Measurements from ENCODE around the gene MAD1L1.

Gene MAD1L1

DNA sequence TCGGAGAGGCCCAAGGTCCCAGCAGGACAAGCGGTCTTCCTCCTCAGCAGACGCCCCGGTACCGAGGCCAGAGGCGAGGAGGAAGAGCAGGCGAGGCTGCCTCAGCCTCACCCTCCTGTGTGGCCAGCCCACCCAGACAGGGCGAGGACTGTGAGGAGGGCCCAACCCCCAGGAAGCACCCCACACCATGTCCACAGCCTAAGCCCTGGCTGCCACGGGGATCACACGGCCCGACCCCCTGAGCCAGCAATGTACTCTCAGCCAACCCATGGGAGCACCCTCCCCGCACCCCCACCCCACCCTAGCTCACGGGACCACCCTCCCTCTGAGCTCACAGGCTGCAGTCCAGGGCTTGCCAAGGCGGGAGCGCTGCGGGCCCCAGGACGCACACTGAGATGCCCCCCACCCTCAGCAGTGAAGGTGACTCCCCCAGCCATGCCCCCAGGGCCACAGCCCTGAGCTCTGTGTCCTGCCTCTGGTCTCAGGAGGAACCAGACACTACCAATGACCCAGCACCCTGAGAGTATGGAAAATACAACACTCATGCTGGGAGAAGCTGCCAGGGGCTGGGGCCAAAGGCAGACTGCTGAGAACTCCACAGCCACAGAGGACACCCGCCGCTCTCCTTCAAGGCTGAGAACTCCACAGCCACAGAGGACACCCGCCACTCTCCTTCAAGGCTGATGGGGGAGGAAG is 93.6 kb downstream of the MAD1L1 start:
- Histone ChIP-seq H3K4me2 (ENCODE audit: low read length) (no peak overlapping the region), H3F3A (ENCODE audit: control insufficient read depth, insufficient read depth) (no peaks in the 10 kb centered on the region), H3K27me3 (ENCODE audit: control insufficient read depth, low read length) (no peaks in the 10 kb centered on the region), H3K9me3 (ENCODE audit: control insufficient read depth, insufficient read depth, low read length) (no peaks in the 10 kb centered on the region), H3K27ac (ENCODE audit: low read depth, low read length) (no peak overlapping the region), H3K79me2 (ENCODE audit: control insufficient read depth, low read length) (no peaks in the 10 kb centered on the region; the same call in 1 of the 2 replicates), H3K4me3 (ENCODE audit: low read length) (no peak overlapping the region), H3K4me1 (ENCODE audit: control insufficient read depth, low read length) (no peaks in the 10 kb centered on the region), H4K20me1 (ENCODE audit: control insufficient read depth, insufficient read depth, low read depth, low read length) (peaks cover 7% of the 10 kb centered on the region; the same call in 1 of the 2 replicates), H3K36me3 (ENCODE audit: control insufficient read depth, low read length) (peaks cover 25% of the 10 kb centered on the region), H3K9me2 (replicated peaks; ENCODE audit: control insufficient read depth, low read length) (no peaks in the 10 kb centered on the region)
- TF ChIP-seq, protein P1, sequence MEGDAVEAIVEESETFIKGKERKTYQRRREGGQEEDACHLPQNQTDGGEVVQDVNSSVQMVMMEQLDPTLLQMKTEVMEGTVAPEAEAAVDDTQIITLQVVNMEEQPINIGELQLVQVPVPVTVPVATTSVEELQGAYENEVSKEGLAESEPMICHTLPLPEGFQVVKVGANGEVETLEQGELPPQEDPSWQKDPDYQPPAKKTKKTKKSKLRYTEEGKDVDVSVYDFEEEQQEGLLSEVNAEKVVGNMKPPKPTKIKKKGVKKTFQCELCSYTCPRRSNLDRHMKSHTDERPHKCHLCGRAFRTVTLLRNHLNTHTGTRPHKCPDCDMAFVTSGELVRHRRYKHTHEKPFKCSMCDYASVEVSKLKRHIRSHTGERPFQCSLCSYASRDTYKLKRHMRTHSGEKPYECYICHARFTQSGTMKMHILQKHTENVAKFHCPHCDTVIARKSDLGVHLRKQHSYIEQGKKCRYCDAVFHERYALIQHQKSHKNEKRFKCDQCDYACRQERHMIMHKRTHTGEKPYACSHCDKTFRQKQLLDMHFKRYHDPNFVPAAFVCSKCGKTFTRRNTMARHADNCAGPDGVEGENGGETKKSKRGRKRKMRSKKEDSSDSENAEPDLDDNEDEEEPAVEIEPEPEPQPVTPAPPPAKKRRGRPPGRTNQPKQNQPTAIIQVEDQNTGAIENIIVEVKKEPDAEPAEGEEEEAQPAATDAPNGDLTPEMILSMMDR (IDR thresholded peaks at IDR 0.05; ENCODE audit: low read depth, low read length, poor library complexity, severe bottlenecking): no peak
- no peak for TF ChIP-seq EZH2phosphoT487 (IDR thresholded peaks at IDR 0.05; ENCODE audit: borderline replicate concordance, low read length)

DNA sequence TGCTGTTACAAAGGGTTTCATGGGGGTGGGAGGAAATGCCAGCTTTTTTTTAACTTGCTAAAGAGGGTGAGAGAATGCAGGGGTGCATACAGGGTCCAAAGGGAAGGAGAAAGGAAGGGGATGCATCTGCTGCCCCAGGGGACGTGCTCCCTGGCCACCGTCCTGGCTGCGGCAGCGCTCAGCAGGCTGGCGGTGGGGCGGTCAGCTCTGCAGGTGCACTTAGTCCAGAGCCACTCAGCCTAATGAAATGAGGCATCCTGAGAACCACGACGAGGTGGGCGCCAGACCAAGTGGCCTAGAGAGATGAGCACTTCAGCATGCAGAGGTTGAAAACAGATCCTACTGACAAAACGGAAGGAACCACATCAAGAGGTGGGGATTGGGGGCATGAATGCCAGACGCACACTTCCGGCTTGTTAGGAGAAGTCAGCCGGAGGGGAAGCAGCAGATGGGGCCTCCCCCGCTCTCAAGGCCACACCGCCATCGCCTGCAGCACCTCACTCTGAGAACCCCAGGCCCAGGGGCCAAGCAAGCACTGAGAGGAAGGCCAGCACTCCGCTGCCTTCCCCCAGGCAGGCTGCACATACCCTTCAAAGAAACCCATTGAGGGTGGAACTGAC is 94.5 kb downstream of the MAD1L1 start:
- Histone ChIP-seq H4K20me1 (ENCODE audit: control insufficient read depth, insufficient read depth, low read depth, low read length) (peaks cover 7% of the 10 kb centered on the region; the same call in 1 of the 2 replicates), H3K9me3 (ENCODE audit: control insufficient read depth, insufficient read depth, low read length) (no peaks in the 10 kb centered on the region), H3K4me1 (ENCODE audit: control insufficient read depth, low read length) (no peaks in the 10 kb centered on the region), H3F3A (ENCODE audit: control insufficient read depth, insufficient read depth) (no peaks in the 10 kb centered on the region), H3K4me2 (ENCODE audit: low read length) (no peak overlapping the region), H3K27me3 (ENCODE audit: control insufficient read depth, low read length) (no peaks in the 10 kb centered on the region), H3K36me3 (ENCODE audit: control insufficient read depth, low read length) (peaks cover 22% of the 10 kb centered on the region), H3K4me3 (ENCODE audit: low read length) (no peak overlapping the region), H3K9me2 (replicated peaks; ENCODE audit: control insufficient read depth, low read length) (no peaks in the 10 kb centered on the region), H3K79me2 (ENCODE audit: control insufficient read depth, low read length) (no peaks in the 10 kb centered on the region; the same call in 1 of the 2 replicates), H3K27ac (ENCODE audit: low read depth, low read length) (no peak overlapping the region)
- no peak for TF ChIP-seq EZH2phosphoT487 (IDR thresholded peaks at IDR 0.05; ENCODE audit: borderline replicate concordance, low read length)
- TF ChIP-seq, protein P1 (IDR thresholded peaks at IDR 0.05; ENCODE audit: low read depth, low read length, poor library complexity, severe bottlenecking): no peak

DNA sequence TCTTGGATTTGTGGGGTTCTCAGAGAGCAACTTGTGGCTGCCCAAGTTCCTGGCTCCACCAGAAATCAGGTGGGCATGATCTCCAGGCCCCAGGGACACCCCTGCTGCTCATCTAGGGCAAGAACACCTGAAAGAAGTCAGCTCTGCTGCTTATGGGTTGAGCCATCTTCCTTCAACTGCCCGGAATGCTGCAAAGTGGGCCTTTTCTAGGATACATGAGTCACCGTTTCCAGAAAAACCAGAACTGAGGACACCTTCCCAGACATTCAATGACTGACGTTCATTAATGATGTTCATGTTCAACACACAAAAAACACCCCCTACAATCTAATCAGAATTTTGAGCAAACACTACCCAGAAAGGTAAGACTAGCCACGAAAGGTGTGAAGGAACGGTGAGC is 98.0 kb downstream of the MAD1L1 start:
- H3F3A ChIP-seq (ENCODE audit: control insufficient read depth, insufficient read depth): no peaks in the 10 kb centered on the region
- no peaks in the 10 kb centered on the region for H3K79me2 ChIP-seq (ENCODE audit: control insufficient read depth, low read length)
- TF ChIP-seq, protein P1 (IDR thresholded peaks at IDR 0.05; ENCODE audit: low read depth, low read length, poor library complexity, severe bottlenecking): no peak
- TF ChIP-seq EZH2phosphoT487 (IDR thresholded peaks at IDR 0.05; ENCODE audit: borderline replicate concordance, low read length): no peak
- no peak overlapping the region for H3K4me2 ChIP-seq (ENCODE audit: low read length)
- no peaks in the 10 kb centered on the region for H3K9me3 ChIP-seq (ENCODE audit: control insufficient read depth, insufficient read depth, low read length)
- no peak overlapping the region for H3K27ac ChIP-seq (ENCODE audit: low read depth, low read length)
- peaks cover 24% of the 10 kb centered on the region for H3K4me1 ChIP-seq (ENCODE audit: control insufficient read depth, low read length)
- no peak overlapping the region for H3K4me3 ChIP-seq (ENCODE audit: low read length)
- H3K27me3 ChIP-seq (ENCODE audit: control insufficient read depth, low read length): no peaks in the 10 kb centered on the region
- peaks cover 15% of the 10 kb centered on the region; the same call in 1 of the 2 replicates for H4K20me1 ChIP-seq (ENCODE audit: control insufficient read depth, insufficient read depth, low read depth, low read length)
- H3K36me3 ChIP-seq (ENCODE audit: control insufficient read depth, low read length): peaks cover 18% of the 10 kb centered on the region; the same call in 1 of the 2 replicates
- H3K9me2 ChIP-seq (replicated peaks; ENCODE audit: control insufficient read depth, low read length): no peaks in the 10 kb centered on the region
